BLaER1 treated with 17β-estradiol and CSF1 and Interleukin-3, amounts not matched to agents 10 nM and 100 nM (cell line): ENCODE data around the gene CA9.

Source experiments
- H3K27ac ChIP-seq, 11 experiments: shearing (Covaris generic); formaldehyde crosslinking; 2 replicates each; pipeline ENCODE4 v1.8.1; 2022
- H3K27me3 ChIP-seq, 11 experiments: shearing (Covaris generic); formaldehyde crosslinking; 2 replicates each; pipeline ENCODE4 v1.8.1; 2022
- H3K36me3 ChIP-seq, 11 experiments: shearing (Covaris generic); formaldehyde crosslinking; 2 replicates each; pipeline ENCODE4 v1.8.1; 2022
- H3K4me1 ChIP-seq, 10 experiments: shearing (Covaris generic); formaldehyde crosslinking; 2 replicates each; pipeline ENCODE4 v1.8.1; 2022
- H3K4me2 ChIP-seq, 11 experiments: shearing (Covaris generic); formaldehyde crosslinking; 2 replicates each; pipeline ENCODE4 v1.8.1; 2022
- H3K4me3 ChIP-seq, 10 experiments: shearing (Covaris generic); formaldehyde crosslinking; 2 replicates each; pipeline ENCODE4 v1.8.1; 2022
- H3K9ac ChIP-seq, 11 experiments: shearing (Covaris generic); formaldehyde crosslinking; 2 replicates each; pipeline ENCODE4 v1.8.1; 2022
- H3K9me3 ChIP-seq, 11 experiments: shearing (Covaris generic); formaldehyde crosslinking; replicated peaks in 1 of 11; 2 replicates each; pipeline ENCODE4 v1.8.1; 2022
- H4K20me1 ChIP-seq, 11 experiments: shearing (Covaris generic); formaldehyde crosslinking; 2 replicates each; pipeline ENCODE4 v1.8.1; 2022
- Cebpa-rat ChIP-seq, 11 experiments: shearing (Covaris generic); IDR thresholded peaks; 2 replicates each; pipeline ENCODE4 v1.8.1; 2022

Gene CA9

DNA sequence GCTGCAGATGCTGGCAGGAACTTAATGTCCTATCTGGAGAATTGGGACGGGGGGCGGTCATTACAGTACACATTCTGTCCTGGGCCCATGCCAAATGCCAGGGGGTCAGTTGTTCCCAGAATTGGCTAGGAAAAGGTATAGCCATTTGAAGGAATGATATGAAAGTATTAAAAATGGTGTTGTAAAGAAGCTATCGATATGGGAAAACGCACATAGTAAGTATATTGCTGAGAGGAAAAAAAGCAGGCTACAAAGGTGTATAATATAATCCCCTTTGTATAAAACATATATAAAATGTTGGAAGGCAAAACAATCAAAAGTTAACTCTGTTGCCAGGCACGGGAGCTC lies 8.3 kb upstream of the CA9 start:
- peak overlapping the region; percentile 59 to 75 (median 64) for H3K4me3 ChIP-seq
- peaks cover 0 to 6% (median 0%) of the 10 kb centered on the region in 11 experiments; a peak in 2 of 22 replicates for H4K20me1 ChIP-seq
- peaks cover 5 to 12% (median 6%) of the 10 kb centered on the region in 11 experiments; a peak in 16 of 22 replicates for H3K36me3 ChIP-seq
- H3K9me3 ChIP-seq = peaks cover 0 to 4% (median 0%) of the 10 kb centered on the region in 11 experiments; a peak in 3 of 22 replicates
- peak overlapping the region; percentile 60 to 79 (median 72); a peak in 21 of 22 replicates for H3K9ac ChIP-seq
- H3K27me3 ChIP-seq = no peaks in the 10 kb centered on the region
- peaks cover 53 to 72% (median 67%) of the 10 kb centered on the region in 10 experiments for H3K4me1 ChIP-seq
- TF ChIP-seq Cebpa-rat (IDR thresholded peaks at IDR 0.05) = no peak
- peak overlapping the region; percentile 86 to 98 (median 95) for H3K4me2 ChIP-seq
- H3K27ac ChIP-seq = peak overlapping the region in 9 of 11 experiments; percentile 56 to 83 (median 74); a peak in 17 of 22 replicates

DNA sequence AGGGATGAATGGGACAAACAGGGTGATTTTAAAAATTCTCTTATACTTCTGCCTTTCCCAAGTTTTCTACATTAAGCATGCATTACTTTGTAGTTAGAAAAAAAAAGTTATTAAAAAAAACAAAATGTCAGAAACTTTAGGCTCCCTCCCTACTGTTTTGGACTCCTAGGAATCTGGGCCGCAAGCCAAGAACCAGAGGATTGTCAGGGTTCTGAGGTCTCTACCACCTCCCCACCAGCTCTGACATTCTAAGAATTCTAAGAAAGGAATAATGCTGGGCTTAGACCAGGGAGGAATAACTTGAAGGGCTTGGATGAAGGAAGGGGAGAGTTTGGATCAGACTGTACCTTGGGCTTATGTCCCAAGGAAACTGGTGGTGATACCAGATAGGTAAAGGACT lies 7.7 kb upstream of the CA9 start:
- H3K9ac ChIP-seq = peak overlapping the region in 2 of 11 experiments; percentile 67 to 79; a peak in 2 of 22 replicates
- H3K27me3 ChIP-seq = no peaks in the 10 kb centered on the region
- no peak for TF ChIP-seq Cebpa-rat (IDR thresholded peaks at IDR 0.05)
- H3K4me1 ChIP-seq = peaks cover 47 to 66% (median 61%) of the 10 kb centered on the region in 10 experiments
- H3K4me3 ChIP-seq = peak overlapping the region in 4 of 10 experiments; percentile 61 to 66 (median 63); a peak in 4 of 20 replicates
- peaks cover 0 to 4% (median 0%) of the 10 kb centered on the region in 11 experiments; a peak in 3 of 22 replicates for H3K9me3 ChIP-seq
- H3K27ac ChIP-seq = no peak overlapping the region
- H3K4me2 ChIP-seq = peak overlapping the region; percentile 86 to 98 (median 95); a peak in 20 of 22 replicates
- no peaks in the 10 kb centered on the region for H4K20me1 ChIP-seq
- peaks cover 0 to 6% (median under 1%) of the 10 kb centered on the region in 11 experiments; a peak in 8 of 22 replicates for H3K36me3 ChIP-seq

DNA sequence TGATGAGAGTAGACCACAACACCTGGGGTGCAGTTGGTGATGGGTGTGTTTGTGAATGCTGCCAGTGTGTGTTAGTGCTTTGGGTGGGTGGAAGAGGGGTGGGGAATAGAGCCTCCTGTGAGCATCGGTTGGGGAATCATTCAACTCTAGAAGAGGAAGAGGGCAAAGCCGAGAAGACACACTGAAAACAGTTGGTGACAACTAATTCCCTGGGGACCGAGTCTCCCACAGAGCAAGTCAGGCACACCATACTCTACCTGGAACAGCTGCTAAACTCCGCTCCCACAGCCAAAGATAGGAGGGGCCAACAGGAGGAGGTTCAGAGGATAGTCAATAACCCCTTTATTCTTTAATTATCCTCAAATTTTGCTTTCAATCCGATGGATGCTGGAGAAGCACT lies 7.2 kb upstream of the CA9 start:
- Histone ChIP-seq H3K4me1 (peaks cover 42 to 61% (median 56%) of the 10 kb centered on the region in 10 experiments), H3K36me3 (peaks cover 0 to 1% (median 0%) of the 10 kb centered on the region in 11 experiments; a peak in 2 of 22 replicates), H3K4me2 (peak overlapping the region; percentile 11 to 97 (median 92); a peak in 19 of 22 replicates), H3K4me3 (no peak overlapping the region), H3K27me3 (no peaks in the 10 kb centered on the region), H4K20me1 (no peaks in the 10 kb centered on the region), H3K9me3 (peaks cover 0 to 4% (median 0%) of the 10 kb centered on the region in 11 experiments; a peak in 3 of 22 replicates), H3K9ac (no peak overlapping the region), H3K27ac (no peak overlapping the region)
- TF ChIP-seq Cebpa-rat (IDR thresholded peaks at IDR 0.05) = no peak

DNA sequence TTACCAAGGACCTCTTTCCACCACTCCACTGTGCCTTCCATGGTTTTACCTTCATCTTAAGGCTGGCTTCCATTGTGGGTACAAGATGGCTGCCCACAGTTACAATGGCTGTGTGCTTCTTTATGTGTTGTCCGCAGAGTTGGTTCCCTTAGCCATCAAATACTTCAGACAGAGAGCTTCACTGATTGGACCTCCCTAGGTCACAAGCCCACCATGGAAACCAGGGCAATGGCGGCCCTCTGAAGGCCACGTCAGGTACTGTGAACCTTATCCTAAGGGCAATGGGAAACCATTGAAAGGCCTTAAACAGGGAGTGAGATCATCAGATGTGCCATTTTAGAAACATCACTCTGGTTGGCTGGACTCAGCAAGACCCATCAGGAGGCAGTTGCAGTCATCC lies 5.8 kb upstream of the CA9 start:
- no peaks in the 10 kb centered on the region for H3K27me3 ChIP-seq
- no peak overlapping the region for H3K27ac ChIP-seq
- no peak overlapping the region for H3K4me3 ChIP-seq
- H3K9me3 ChIP-seq = peaks cover 0 to 4% (median 0%) of the 10 kb centered on the region in 11 experiments; a peak in 3 of 22 replicates
- no peaks in the 10 kb centered on the region for H3K36me3 ChIP-seq
- TF ChIP-seq Cebpa-rat (IDR thresholded peaks at IDR 0.05) = no peak
- peaks cover 28 to 47% (median 42%) of the 10 kb centered on the region in 10 experiments for H3K4me1 ChIP-seq
- H3K4me2 ChIP-seq = no peak overlapping the region
- H4K20me1 ChIP-seq = no peaks in the 10 kb centered on the region
- no peak overlapping the region for H3K9ac ChIP-seq

DNA sequence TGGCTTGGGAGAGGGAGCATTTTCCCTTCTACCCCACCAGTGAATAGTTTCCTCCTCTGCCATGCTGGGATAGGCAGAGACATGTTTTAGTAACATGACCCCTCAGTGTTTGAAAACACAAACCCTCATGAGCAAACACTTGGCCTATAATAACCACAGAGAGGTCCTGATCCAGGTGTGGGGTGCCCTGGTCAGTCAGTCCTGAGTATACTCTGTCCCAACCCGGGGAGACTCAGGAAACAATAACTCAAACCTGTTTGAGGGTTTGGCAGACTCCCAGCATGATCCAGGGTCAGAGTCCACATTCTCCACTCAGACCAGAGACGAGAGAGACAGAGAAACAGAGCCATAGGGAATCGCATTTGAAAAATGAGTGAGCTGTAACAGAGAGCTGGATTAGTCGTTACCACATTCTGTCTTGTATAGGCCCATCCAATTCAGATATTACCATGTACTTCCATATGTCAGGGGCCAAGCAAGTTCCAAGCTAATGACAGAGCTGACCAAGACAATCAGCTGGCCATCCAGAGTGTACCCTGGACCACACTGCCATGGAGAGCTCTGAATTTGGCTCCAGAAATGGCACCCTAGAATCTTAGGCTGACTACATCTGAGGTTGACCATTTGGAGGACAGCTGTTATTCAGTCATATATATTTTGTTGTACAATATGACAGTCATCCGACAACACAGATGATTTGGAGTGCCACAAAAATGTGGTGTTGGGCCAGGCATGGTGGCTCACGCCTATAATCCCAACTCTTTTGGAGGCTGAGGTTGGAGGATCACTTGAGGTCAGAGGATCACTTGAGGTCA lies 4.2 kb upstream of the CA9 start:
- H3K4me1 ChIP-seq = peaks cover 12 to 31% (median 26%) of the 10 kb centered on the region in 10 experiments
- H3K4me2 ChIP-seq = no peak overlapping the region
- peaks cover 0 to 4% (median 0%) of the 10 kb centered on the region in 11 experiments; a peak in 3 of 22 replicates for H3K9me3 ChIP-seq
- no peaks in the 10 kb centered on the region for H4K20me1 ChIP-seq
- H3K9ac ChIP-seq = no peak overlapping the region
- no peak overlapping the region for H3K4me3 ChIP-seq
- TF ChIP-seq Cebpa-rat (IDR thresholded peaks at IDR 0.05) = no peak
- H3K27me3 ChIP-seq = peaks cover 4 to 14% (median 11%) of the 10 kb centered on the region in 11 experiments; a peak in 18 of 22 replicates
- no peaks in the 10 kb centered on the region for H3K36me3 ChIP-seq
- H3K27ac ChIP-seq = no peak overlapping the region

DNA sequence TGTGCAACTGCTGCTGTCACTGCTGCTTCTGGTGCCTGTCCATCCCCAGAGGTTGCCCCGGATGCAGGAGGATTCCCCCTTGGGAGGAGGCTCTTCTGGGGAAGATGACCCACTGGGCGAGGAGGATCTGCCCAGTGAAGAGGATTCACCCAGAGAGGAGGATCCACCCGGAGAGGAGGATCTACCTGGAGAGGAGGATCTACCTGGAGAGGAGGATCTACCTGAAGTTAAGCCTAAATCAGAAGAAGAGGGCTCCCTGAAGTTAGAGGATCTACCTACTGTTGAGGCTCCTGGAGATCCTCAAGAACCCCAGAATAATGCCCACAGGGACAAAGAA lies 265 bp downstream of the CA9 start:
- no peak overlapping the region for H3K4me3 ChIP-seq
- H3K27ac ChIP-seq = no peak overlapping the region
- no peak overlapping the region for H3K9ac ChIP-seq
- H3K4me2 ChIP-seq = no peak overlapping the region
- no peaks in the 10 kb centered on the region for H3K36me3 ChIP-seq
- TF ChIP-seq Cebpa-rat (IDR thresholded peaks at IDR 0.05) = no peak
- H3K27me3 ChIP-seq = peaks cover 25 to 38% (median 35%) of the 10 kb centered on the region in 11 experiments
- peaks cover 0 to 9% (median 7%) of the 10 kb centered on the region in 10 experiments; a peak in 10 of 20 replicates for H3K4me1 ChIP-seq
- H4K20me1 ChIP-seq = no peaks in the 10 kb centered on the region
- H3K9me3 ChIP-seq = no peaks in the 10 kb centered on the region

DNA sequence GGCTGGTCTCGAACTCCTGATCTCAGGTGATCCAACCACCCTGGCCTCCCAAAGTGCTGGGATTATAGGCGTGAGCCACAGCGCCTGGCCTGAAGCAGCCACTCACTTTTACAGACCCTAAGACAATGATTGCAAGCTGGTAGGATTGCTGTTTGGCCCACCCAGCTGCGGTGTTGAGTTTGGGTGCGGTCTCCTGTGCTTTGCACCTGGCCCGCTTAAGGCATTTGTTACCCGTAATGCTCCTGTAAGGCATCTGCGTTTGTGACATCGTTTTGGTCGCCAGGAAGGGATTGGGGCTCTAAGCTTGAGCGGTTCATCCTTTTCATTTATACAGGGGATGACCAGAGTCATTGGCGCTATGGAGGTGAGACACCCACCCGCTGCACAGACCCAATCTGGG lies 1.5 kb downstream of the CA9 start:
- Histone ChIP-seq H3K4me1 (peaks cover 0 to 12% (median 7%) of the 10 kb centered on the region in 10 experiments; a peak in 12 of 20 replicates), H3K9me3 (no peaks in the 10 kb centered on the region), H3K9ac (peak overlapping the region in 1 of 11 experiments; percentile 31; a peak in 1 of 22 replicates), H3K27ac (no peak overlapping the region), H3K27me3 (peaks cover 25 to 38% (median 35%) of the 10 kb centered on the region in 11 experiments), H3K36me3 (no peaks in the 10 kb centered on the region), H3K4me2 (peak overlapping the region; percentile 62 to 76 (median 68); a peak in 17 of 22 replicates), H4K20me1 (peaks cover 0 to 3% (median 0%) of the 10 kb centered on the region in 11 experiments; a peak in 1 of 22 replicates), H3K4me3 (peak overlapping the region in 4 of 10 experiments; percentile 32 to 63 (median 49); a peak in 5 of 20 replicates)
- no peak for TF ChIP-seq Cebpa-rat (IDR thresholded peaks at IDR 0.05)

DNA sequence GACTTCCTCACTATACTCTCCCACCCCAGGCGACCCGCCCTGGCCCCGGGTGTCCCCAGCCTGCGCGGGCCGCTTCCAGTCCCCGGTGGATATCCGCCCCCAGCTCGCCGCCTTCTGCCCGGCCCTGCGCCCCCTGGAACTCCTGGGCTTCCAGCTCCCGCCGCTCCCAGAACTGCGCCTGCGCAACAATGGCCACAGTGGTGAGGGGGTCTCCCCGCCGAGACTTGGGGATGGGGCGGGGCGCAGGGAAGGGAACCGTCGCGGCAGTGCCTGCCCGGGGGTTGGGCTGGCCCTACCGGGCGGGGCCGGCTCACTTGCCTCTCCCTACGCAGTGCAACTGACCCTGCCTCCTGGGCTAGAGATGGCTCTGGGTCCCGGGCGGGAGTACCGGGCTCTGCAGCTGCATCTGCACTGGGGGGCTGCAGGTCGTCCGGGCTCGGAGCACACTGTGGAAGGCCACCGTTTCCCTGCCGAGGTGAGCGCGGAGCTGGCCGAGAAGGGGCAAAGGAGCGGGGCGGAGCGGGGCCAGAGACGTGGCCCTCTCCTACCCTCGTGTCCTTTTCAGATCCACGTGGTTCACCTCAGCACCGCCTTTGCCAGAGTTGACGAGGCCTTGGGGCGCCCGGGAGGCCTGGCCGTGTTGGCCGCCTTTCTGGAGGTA lies 2.1 kb downstream of the CA9 start:
- Histone ChIP-seq H3K27me3 (peaks cover 25 to 38% (median 35%) of the 10 kb centered on the region in 11 experiments), H3K4me3 (peak overlapping the region in 9 of 10 experiments; percentile 32 to 63 (median 43); a peak in 15 of 20 replicates), H3K4me2 (peak overlapping the region; percentile 62 to 76 (median 68)), H3K27ac (no peak overlapping the region), H3K4me1 (peaks cover 4 to 18% (median 10%) of the 10 kb centered on the region in 10 experiments; a peak in 14 of 20 replicates), H3K9me3 (no peaks in the 10 kb centered on the region), H4K20me1 (peaks cover 0 to 5% (median 0%) of the 10 kb centered on the region in 11 experiments; a peak in 2 of 22 replicates), H3K9ac (peak overlapping the region in 5 of 11 experiments; percentile 5 to 50 (median 31); a peak in 2 of 22 replicates), H3K36me3 (no peaks in the 10 kb centered on the region)
- TF ChIP-seq Cebpa-rat (IDR thresholded peaks at IDR 0.05) = no peak
